AG09319 (cell line): ENCODE data around the gene EPC2.

Experiments
- DNase-seq: peaks from one replicate; pipeline ENCODE4 v3.0.0-alpha.2; 2010; ENCODE audit warnings: low read depth; ENCODE audit errors: extremely low read depth
- TF ChIP-seq, protein P1 (sequence below): IDR thresholded peaks from 2 replicates; pipeline ENCODE4 v1.5.1; 2011; ENCODE audit warnings: low read depth, mild to moderate bottlenecking, inconsistent platforms, low read length, moderate library complexity

The EPC2 gene

DNA sequence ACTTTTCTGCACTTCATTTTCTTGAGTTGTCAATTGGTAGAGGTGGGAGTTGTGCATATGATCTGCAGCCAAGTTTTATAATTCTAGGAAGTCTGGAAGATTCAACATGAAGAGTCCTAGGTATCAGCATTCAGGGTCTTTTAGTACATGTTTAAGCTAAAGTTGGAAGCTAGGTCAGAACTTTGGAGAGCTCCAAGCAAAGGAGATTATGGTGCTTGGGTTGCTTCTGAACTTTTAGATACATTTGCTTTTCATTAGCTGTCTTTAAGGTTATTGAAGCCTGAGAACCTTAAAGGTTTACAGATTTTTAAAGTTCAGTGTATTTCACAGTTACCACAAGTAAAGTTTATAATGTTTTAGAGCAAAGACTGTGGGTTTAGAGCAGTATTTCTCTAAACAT is 85.5 kb downstream of the EPC2 start:
- DNase-seq, result no peak
- TF ChIP-seq, protein P1, sequence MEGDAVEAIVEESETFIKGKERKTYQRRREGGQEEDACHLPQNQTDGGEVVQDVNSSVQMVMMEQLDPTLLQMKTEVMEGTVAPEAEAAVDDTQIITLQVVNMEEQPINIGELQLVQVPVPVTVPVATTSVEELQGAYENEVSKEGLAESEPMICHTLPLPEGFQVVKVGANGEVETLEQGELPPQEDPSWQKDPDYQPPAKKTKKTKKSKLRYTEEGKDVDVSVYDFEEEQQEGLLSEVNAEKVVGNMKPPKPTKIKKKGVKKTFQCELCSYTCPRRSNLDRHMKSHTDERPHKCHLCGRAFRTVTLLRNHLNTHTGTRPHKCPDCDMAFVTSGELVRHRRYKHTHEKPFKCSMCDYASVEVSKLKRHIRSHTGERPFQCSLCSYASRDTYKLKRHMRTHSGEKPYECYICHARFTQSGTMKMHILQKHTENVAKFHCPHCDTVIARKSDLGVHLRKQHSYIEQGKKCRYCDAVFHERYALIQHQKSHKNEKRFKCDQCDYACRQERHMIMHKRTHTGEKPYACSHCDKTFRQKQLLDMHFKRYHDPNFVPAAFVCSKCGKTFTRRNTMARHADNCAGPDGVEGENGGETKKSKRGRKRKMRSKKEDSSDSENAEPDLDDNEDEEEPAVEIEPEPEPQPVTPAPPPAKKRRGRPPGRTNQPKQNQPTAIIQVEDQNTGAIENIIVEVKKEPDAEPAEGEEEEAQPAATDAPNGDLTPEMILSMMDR, result no peak

DNA sequence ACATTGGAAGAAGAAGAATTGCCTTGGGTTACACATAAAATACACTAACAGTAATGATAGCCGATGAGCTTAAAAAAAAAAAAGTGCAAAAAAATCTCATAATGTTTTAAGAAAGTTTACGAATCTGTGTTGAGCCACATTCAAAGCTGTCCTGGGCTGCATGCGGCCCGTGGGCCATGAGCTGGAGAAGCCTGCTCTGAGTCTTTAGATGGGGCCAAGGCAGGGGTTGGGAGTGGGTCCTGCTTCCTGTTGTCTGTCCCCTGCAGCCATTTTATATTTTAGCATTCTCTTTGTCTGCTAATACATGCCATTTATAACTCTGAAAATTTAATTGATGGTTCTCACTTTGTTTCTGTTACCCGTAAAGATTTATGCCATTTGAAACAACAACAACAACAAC is 93.2 kb downstream of the EPC2 start:
- TF ChIP-seq, protein P1, result no peak

DNA sequence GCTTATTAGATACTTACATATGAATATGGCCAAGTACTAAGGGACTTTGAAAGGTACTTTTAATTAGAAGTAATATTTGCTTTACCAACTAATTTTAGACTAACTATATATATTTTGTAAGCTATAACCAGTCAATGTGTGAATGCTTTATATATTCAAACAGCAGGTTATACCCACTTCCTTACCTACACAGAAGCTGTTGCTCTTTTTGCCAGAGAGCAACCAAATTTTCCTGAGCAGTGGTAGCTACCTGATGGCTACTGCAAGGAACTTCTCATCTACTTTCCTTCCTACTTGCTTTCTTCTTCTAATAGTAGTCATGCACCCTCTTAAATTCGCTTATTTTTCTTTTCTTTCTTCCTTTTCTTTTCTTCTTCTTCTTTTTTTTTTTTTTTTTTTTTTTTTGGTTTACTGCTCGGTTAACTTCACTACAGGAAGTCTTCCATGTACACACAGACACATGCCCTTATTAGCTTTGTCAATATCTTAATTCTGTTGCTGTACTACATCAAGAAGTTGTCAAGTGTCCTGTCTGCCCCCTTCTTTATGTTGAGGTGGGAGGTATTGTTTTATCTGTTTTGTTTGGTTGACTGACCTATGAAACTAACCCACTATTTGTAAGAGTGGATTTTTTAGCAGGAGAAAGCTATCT is 95.0 kb downstream of the EPC2 start:
- TF ChIP-seq, protein P1, result no peak
- no peak for DNase-seq

More for the DNA sequence above, 93.2 kb downstream of the EPC2 start:
- no peak for DNase-seq

DNA sequence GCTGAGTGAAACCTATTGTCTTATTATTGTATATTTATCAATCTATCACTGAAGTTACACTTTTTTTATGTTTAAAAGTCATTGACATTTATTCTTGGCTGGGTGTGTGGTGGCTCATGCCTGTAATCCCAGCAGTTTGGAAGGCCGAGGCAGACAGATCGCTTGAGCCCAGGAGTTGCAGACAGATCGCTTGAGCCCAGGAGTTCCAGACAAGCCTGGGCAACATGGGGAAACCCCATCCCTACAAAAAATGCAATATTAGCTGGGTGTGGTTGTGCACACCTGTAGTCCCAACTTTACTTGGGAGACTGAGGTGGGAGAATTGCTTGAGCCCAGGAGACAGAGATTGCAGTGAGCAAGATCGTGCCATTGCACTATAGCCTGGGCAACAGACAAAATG is 97.8 kb downstream of the EPC2 start:
- DNase-seq, result no peak
- TF ChIP-seq, protein P1, result no peak

DNA sequence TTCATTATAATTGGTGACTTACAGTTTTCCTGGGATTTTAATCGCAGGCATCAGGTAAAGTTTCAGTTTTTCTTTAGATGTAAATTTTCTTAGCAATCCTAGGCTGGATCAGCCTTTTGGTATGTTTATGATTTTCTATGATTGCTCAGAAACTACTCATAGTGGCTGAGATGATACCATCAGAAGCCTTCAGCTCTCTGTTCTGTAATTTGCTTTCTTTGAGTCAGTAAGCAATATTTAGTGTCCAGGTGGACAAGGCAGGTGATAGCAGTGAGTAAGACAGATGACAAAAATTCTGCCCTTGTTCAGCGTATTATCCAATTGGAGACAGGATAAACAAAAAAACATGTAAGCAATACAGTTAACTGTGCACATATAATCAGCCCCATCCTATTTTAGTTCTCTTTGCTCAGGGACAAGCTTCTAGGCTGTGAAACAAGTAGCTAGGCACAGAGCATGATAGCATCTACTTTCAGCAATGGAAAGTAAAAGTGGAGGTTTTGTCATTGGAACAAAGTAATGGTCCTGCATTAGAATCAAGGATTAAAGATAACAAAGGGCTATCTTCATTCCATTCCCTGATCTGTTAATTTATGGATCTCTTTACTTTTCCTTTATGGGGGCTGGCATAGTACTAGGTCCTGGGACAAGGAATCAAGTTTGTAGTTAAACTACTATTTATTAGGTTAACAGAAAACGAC is 100.8 kb downstream of the EPC2 start:
- DNase-seq, result no peak
- TF ChIP-seq, protein P1, result no peak

DNA sequence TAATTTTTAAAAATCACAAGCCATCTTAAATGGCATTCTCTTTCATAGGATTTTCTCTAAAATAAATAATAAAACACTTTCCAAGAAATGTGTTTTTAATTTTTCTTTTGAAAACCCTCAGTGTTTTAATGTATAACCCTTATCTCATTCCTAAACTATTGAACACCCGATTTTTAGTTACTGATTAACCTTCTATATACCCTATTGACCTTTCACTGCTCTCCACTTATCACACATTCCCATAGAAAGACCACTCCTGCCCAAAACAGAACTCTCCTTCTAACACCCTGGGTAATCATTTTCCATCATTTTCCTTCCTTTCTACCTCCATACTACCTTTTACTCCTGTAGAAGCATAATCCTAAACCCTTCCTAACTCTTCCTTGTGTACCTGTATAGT is 102.4 kb downstream of the EPC2 start:
- DNase-seq, result no peak
- TF ChIP-seq, protein P1, result no peak

DNA sequence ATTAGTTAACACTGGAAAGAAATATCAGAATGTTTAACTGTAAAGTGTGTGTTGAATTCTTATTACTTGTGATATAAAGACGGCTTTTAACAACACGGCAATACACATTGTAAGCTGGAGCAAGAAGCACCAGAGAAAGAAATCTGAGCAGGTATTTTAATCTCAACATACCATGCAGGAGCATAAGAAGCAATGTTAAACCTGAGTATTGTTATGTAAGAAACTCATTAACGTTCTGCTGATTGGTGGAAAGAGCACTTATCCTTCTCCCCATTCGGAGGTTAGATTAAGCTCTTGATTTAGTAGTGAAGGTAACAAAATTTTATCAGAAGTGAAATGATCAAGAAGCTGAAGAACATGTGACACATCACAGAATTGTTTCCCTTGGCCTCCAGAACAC is 107.4 kb downstream of the EPC2 start:
- TF ChIP-seq, protein P1, result no peak
- no peak for DNase-seq
